K562 (cell line): ENCODE data around the gene ABCF3.

ENCODE experiments used
- FOS ChIP-seq: IDR thresholded peaks from 3 replicates; pipeline ENCODE4 v1.6.1; 2011; ENCODE audit not compliant: insufficient read length; ENCODE audit errors: extremely low read depth
- MAX ChIP-seq: sonication (generic); formaldehyde crosslinking; IDR thresholded peaks from 2 replicates; pipeline ENCODE4 v1.9.0; 2022; ENCODE audit warnings: mild to moderate bottlenecking, missing genetic modification reagents
- POLR2A ChIP-seq: fragments of 450-650 bp; conservative IDR thresholded peaks from 2 replicates; pipeline ENCODE4 v1.6.1; 2016
- TRIM28 ChIP-seq: fragments of 450-650 bp; IDR thresholded peaks from 2 replicates; pipeline ENCODE4 v1.6.1; 2017

- no peak for TF ChIP-seq POLR2A
- TF ChIP-seq TRIM28 = no peak
- TF ChIP-seq FOS = no peak
- TF ChIP-seq MAX = no peak
Observed at GRCh38 chr3:184164648-184165330, 21.2 kb upstream of the ABCF3 start.
